ENCODE results near the gene CFAP57. TPM values are rescaled to one million over a fixed set of nuclear protein-coding genes. Genes with fewer than 3 reads are reported as not detected.

CFAP57 gene
- total and polyA plus RNA-seq, 2 of the 13 experiments (the other 11 are each of a cell fraction or from before 2014, with no cell fraction given) = 0.01 TPM; not detected in 1

GRCh38 chr1:43238085-43238484 is 66.0 kb downstream of the CFAP57 start (continued):
- TF ChIP-seq LRRFIP1 (CRISPR knock-in tag; conservative IDR thresholded peaks at IDR 0.05) (no peak), ZNF441 (CRISPR knock-in tag; IDR thresholded peaks at IDR 0.05; ENCODE audit: borderline replicate concordance) (no peak), FOXP1 (IDR thresholded peaks at IDR 0.05) (no peak), FOXP1 (CRISPR knock-in tag; IDR thresholded peaks at IDR 0.05) (no peak), POLR2AphosphoS2 (IDR thresholded peaks at IDR 0.05; ENCODE audit: low read depth, low read length) (no peak), CREB1 (IDR thresholded peaks at IDR 0.05) (no peak), CREB1 (CRISPR knock-in tag; IDR thresholded peaks at IDR 0.05) (peak; percentile 21; the same call in 1 of the 2 replicates), REL (CRISPR knock-in tag; conservative IDR thresholded peaks at IDR 0.05) (no peak), SNAPC5 (CRISPR knock-in tag; IDR thresholded peaks at IDR 0.05; ENCODE audit: borderline replicate concordance) (no peak), ETV5 (CRISPR knock-in tag; IDR thresholded peaks at IDR 0.05; ENCODE audit: borderline replicate concordance) (peak; percentile 49; the same call in 1 of the 2 replicates), MIER3 (CRISPR knock-in tag; IDR thresholded peaks at IDR 0.05; ENCODE audit: borderline replicate concordance) (peak; percentile 69; the same call in 1 of the 2 replicates), ZNF850 (CRISPR knock-in tag; conservative IDR thresholded peaks at IDR 0.05) (no peak), FOSL2 (CRISPR knock-in tag; IDR thresholded peaks at IDR 0.05) (peak; percentile 49), SKIL (CRISPR knock-in tag; IDR thresholded peaks at IDR 0.05; ENCODE audit: borderline replicate concordance) (no peak), SALL1 (CRISPR knock-in tag; IDR thresholded peaks at IDR 0.05) (peak; percentile 64), DNMT3B (CRISPR knock-in tag; conservative IDR thresholded peaks at IDR 0.05) (no peak), IKZF1 (IDR thresholded peaks at IDR 0.05) (no peak)
- TF ChIP-seq, protein P1, sequence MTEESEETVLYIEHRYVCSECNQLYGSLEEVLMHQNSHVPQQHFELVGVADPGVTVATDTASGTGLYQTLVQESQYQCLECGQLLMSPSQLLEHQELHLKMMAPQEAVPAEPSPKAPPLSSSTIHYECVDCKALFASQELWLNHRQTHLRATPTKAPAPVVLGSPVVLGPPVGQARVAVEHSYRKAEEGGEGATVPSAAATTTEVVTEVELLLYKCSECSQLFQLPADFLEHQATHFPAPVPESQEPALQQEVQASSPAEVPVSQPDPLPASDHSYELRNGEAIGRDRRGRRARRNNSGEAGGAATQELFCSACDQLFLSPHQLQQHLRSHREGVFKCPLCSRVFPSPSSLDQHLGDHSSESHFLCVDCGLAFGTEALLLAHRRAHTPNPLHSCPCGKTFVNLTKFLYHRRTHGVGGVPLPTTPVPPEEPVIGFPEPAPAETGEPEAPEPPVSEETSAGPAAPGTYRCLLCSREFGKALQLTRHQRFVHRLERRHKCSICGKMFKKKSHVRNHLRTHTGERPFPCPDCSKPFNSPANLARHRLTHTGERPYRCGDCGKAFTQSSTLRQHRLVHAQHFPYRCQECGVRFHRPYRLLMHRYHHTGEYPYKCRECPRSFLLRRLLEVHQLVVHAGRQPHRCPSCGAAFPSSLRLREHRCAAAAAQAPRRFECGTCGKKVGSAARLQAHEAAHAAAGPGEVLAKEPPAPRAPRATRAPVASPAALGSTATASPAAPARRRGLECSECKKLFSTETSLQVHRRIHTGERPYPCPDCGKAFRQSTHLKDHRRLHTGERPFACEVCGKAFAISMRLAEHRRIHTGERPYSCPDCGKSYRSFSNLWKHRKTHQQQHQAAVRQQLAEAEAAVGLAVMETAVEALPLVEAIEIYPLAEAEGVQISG (CRISPR knock-in tag; IDR thresholded peaks at IDR 0.05) = 0 out of 2 replicates have a peak, but pooled peaks have one; percentile 30
- TF ChIP-seq, protein P2, sequence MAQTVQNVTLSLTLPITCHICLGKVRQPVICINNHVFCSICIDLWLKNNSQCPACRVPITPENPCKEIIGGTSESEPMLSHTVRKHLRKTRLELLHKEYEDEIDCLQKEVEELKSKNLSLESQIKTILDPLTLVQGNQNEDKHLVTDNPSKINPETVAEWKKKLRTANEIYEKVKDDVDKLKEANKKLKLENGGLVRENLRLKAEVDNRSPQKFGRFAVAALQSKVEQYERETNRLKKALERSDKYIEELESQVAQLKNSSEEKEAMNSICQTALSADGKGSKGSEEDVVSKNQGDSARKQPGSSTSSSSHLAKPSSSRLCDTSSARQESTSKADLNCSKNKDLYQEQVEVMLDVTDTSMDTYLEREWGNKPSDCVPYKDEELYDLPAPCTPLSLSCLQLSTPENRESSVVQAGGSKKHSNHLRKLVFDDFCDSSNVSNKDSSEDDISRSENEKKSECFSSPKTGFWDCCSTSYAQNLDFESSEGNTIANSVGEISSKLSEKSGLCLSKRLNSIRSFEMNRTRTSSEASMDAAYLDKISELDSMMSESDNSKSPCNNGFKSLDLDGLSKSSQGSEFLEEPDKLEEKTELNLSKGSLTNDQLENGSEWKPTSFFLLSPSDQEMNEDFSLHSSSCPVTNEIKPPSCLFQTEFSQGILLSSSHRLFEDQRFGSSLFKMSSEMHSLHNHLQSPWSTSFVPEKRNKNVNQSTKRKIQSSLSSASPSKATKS (CRISPR knock-in tag; IDR thresholded peaks at IDR 0.05) = no peak
- TF ChIP-seq, protein P3, sequence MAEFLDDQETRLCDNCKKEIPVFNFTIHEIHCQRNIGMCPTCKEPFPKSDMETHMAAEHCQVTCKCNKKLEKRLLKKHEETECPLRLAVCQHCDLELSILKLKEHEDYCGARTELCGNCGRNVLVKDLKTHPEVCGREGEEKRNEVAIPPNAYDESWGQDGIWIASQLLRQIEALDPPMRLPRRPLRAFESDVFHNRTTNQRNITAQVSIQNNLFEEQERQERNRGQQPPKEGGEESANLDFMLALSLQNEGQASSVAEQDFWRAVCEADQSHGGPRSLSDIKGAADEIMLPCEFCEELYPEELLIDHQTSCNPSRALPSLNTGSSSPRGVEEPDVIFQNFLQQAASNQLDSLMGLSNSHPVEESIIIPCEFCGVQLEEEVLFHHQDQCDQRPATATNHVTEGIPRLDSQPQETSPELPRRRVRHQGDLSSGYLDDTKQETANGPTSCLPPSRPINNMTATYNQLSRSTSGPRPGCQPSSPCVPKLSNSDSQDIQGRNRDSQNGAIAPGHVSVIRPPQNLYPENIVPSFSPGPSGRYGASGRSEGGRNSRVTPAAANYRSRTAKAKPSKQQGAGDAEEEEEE (CRISPR knock-in tag; IDR thresholded peaks at IDR 0.05; ENCODE audit: borderline replicate concordance) = no peak
